ENCODE measurements around the gene PHYH. TPM values are rescaled to one million over a fixed set of nuclear protein-coding genes. Genes with fewer than 3 reads are reported as not detected.
"Not testable (repeated sequence)": the region's sequence is repeated elsewhere in the genome, so short reads cannot be mapped to it uniquely, and the experiment has no call there.

PHYH gene
- total and polyA plus RNA-seq, 7 donors = 99.3 to 237 (median 184) TPM

GRCh38 chr10:13334556-13334955 lies 34.7 kb upstream of the PHYH start:
- DNase-seq (no peak), ATAC-seq (no peak)
- no peaks in the 10 kb centered on the region for H3K27me3 ChIP-seq (ENCODE audit: insufficient read depth in 3 of 3, low read length in 2 of 3)
- no peaks in the 10 kb centered on the region for H3K9me3 ChIP-seq
- intact Hi-C loops (cut with DNase I) = no loop called here
- no peak for TF ChIP-seq CTCF (IDR thresholded peaks at IDR 0.05)
- no peak overlapping the region for H3K4me3 ChIP-seq
- H3K4me1 ChIP-seq = peaks cover 11% of the 10 kb centered on the region
- no peak overlapping the region for H3K27ac ChIP-seq
- 96 to 100% (median 97%) methylated on average over 2 of the region's 2 CpGs for WGBS, 3 donors
- peaks cover 9 to 76% of the 10 kb centered on the region in 2 donors for H3K36me3 ChIP-seq (ENCODE audit: insufficient read depth in 1 of 2, low read depth in 1 of 2)

- Histone ChIP-seq H3K27ac (no peak overlapping the region), H3K36me3 (ENCODE audit: insufficient read depth in 1 of 2, low read depth in 1 of 2) (peaks cover 5 to 92% of the 10 kb centered on the region in 2 donors)
- 93 to 97% (median 93%) methylated on average over 5 of the region's 5 CpGs for WGBS, 3 donors
Measured at GRCh38 chr10:13331646-13332045, 31.8 kb upstream of the PHYH start.

GRCh38 chr10:13330980-13331379 lies 31.1 kb upstream of the PHYH start:
- intact Hi-C loops (cut with DNase I); H3K27me3 ChIP-seq (ENCODE audit: insufficient read depth in 3 of 3, low read length in 2 of 3); H3K4me1 ChIP-seq; H3K27ac ChIP-seq; H3K9me3 ChIP-seq; ATAC-seq; H3K4me3 ChIP-seq: not testable (repeated sequence)
- 95 to 99% (median 98%) methylated on average over 8 of the region's 8 CpGs for WGBS, 3 donors
- peaks cover 5 to 94% of the 10 kb centered on the region in 2 donors for H3K36me3 ChIP-seq (ENCODE audit: insufficient read depth in 1 of 2, low read depth in 1 of 2)
- DNase-seq = peak in 1 of 2 donors; percentile 12

More at GRCh38 chr10:13331646-13332045, 31.8 kb upstream of the PHYH start:
- H3K4me3 ChIP-seq = no peak overlapping the region
- no peak for ATAC-seq
- no peaks in the 10 kb centered on the region for H3K9me3 ChIP-seq
- peaks cover 7% of the 10 kb centered on the region for H3K4me1 ChIP-seq
- H3K27me3 ChIP-seq (ENCODE audit: insufficient read depth in 3 of 3, low read length in 2 of 3) = no peaks in the 10 kb centered on the region
- TF ChIP-seq CTCF (IDR thresholded peaks at IDR 0.05) = no peak
- DNase-seq = no peak
- intact Hi-C loops (cut with DNase I) = no loop called here

GRCh38 chr10:13329565-13329964 lies 29.7 kb upstream of the PHYH start:
- no peaks in the 10 kb centered on the region for H3K27me3 ChIP-seq (ENCODE audit: insufficient read depth in 3 of 3, low read length in 2 of 3)
- ATAC-seq = no peak
- TF ChIP-seq CTCF (IDR thresholded peaks at IDR 0.05) = no peak
- peaks cover 5 to 95% of the 10 kb centered on the region in 2 donors for H3K36me3 ChIP-seq (ENCODE audit: insufficient read depth in 1 of 2, low read depth in 1 of 2)
- DNase-seq = peak in 1 of 2 donors; percentile 12
- H3K27ac ChIP-seq = no peak overlapping the region
- WGBS, 3 donors = 85 to 94% (median 91%) methylated on average over 3 of the region's 3 CpGs
- H3K4me1 ChIP-seq = peaks cover 7% of the 10 kb centered on the region
- H3K9me3 ChIP-seq = no peaks in the 10 kb centered on the region
- no peak overlapping the region for H3K4me3 ChIP-seq
- intact Hi-C loops (cut with DNase I) = no loop called here

GRCh38 chr10:13328613-13329012 lies 28.7 kb upstream of the PHYH start:
- Histone ChIP-seq H3K27me3 (ENCODE audit: insufficient read depth in 3 of 3, low read length in 2 of 3) (no peaks in the 10 kb centered on the region), H3K9me3 (no peaks in the 10 kb centered on the region), H3K4me3 (no peak overlapping the region), H3K27ac (no peak overlapping the region), H3K36me3 (ENCODE audit: insufficient read depth in 1 of 2, low read depth in 1 of 2) (peaks cover 5 to 95% of the 10 kb centered on the region in 2 donors), H3K4me1 (peaks cover 7% of the 10 kb centered on the region)
- ATAC-seq (no peak), DNase-seq (peak in 1 of 2 donors; percentile 25)
- intact Hi-C loops (cut with DNase I) = no loop called here
- no peak for TF ChIP-seq CTCF (IDR thresholded peaks at IDR 0.05)
- 68 to 85% (median 81%) methylated on average over 10 of the region's 10 CpGs for WGBS, 3 donors

Data from psoas muscle (tissue), 8 donors.